HepG2 (cell line): ENCODE measurements around the gene VSNL1.

Experiments
- ATF3 ChIP-seq: sonication (generic); formaldehyde crosslinking; IDR thresholded peaks from 2 replicates; pipeline ENCODE4 v1.4.0; 2020; ENCODE audit warnings: missing genetic modification reagents
- MAZ ChIP-seq, 2 experiments: sonication (generic) in 1 of 2; formaldehyde crosslinking in 1 of 2; IDR thresholded peaks; 2 replicates each; pipeline versions ENCODE4 v1.5.0 to v1.6.1; 2012 to 2020; ENCODE audit warnings: low read depth in 2 of 2, mild to moderate bottlenecking in 2 of 2, borderline replicate concordance in 1 of 2, improper control_type of control experiment in 1 of 2, low read length in 1 of 2, missing genetic modification reagents in 1 of 2, moderate library complexity in 1 of 2
- ONECUT2 ChIP-seq: sonication (generic); formaldehyde crosslinking; IDR thresholded peaks from 2 replicates; pipeline ENCODE4 v1.4.0; 2020; ENCODE audit warnings: missing genetic modification reagents
- SP140L ChIP-seq: sonication (generic); formaldehyde crosslinking; IDR thresholded peaks from 2 replicates; pipeline ENCODE4 v1.4.0; 2020; ENCODE audit warnings: missing genetic modification reagents, borderline replicate concordance

DNA sequence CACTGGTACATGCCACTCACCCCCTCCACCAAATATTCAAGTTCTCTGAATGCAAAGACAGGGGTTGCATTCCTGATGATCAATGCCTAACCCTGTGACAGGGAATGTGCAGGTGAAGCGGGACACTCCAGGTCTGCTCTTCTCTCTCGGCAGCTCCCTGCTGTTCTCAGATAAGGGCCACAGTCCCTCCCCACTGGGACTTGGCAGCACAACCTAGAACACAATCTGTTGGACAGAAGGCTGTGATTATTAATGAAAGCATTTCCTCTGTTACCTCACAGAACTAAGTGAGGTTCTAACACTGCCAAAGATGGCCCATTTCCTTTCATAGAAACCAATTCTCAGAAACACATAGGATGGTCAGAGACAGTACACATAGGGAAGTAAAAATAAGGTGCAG, 42.7 kb downstream of the VSNL1 start:
- TF ChIP-seq ATF3 (CRISPR knock-in tag) (no peak), MAZ (IDR thresholded peaks at IDR 0.05; ENCODE audit: borderline replicate concordance, low read depth, low read length) (no peak), MAZ (CRISPR knock-in tag; IDR thresholded peaks at IDR 0.05; ENCODE audit: low read depth) (no peak), ONECUT2 (CRISPR knock-in tag) (no peak), SP140L (CRISPR knock-in tag) (no peak)
